Epithelial cell of alveolus of lung (primary cell): ENCODE measurements around the gene TGM3. TPM values are rescaled to one million over a fixed set of nuclear protein-coding genes. Genes with fewer than 3 reads are reported as not detected.

Source experiments
- total RNA-seq: library from RNA; depleted of rRNA; stranded (reverse); fragments of >200 nt; gene quantifications from 2 replicates; pipeline ENCODE4 v1.2.1, GENCODE V29; 2015

Gene TGM3
- total RNA-seq = not detected in 2 replicates

GRCh38 chr20:2295886-2296515, at the start of gene TGM3:
Gene TGM3 (plus strand): TSS chr20:2296001. CDS start chr20:2296064, 63 bp downstream.

GRCh38 chr20:2380601-2381000, 84.8 kb downstream of the TGM3 start, which contains the start of gene TGM6:
Gene TGM6 (plus strand): TSS chr20:2380901. CDS start chr20:2380969, 68 bp downstream.

Other genes with a start within 250 kb of the TGM3 start
- gene STK35, start 194.2 kb upstream of the TGM3 start, total RNA-seq = 18.1 and 23.0 TPM in 2 replicates
- gene TGM6, start 84.9 kb downstream of the TGM3 start, total RNA-seq = not detected in 2 replicates
- 308 and 592 TPM in 2 replicates for gene SNRPB, start 174.8 kb downstream of the TGM3 start, total RNA-seq
- 9.6 and 12.0 TPM in 2 replicates for gene ZNF343, start 212.9 kb downstream of the TGM3 start, total RNA-seq
- gene TMC2, start 240.6 kb downstream of the TGM3 start, total RNA-seq = not detected in 2 replicates